Mammary epithelial cell (primary cell): Measurements from ENCODE around the gene TNPO2.

Experiments used
- CTCF ChIP-seq, 2 donors: IDR thresholded peaks in 1 of 2; conservative IDR thresholded peaks in 1 of 2; 2 replicates each; pipeline ENCODE4 v1.5.1; 2011 to 2012; ENCODE audit warnings: inconsistent platforms in 2 of 2, low read length in 2 of 2, mild to moderate bottlenecking in 2 of 2, control low read depth in 1 of 2, low read depth in 1 of 2; ENCODE audit not compliant: insufficient read depth in 1 of 2; ENCODE audit errors: extremely low read depth in 1 of 2
- EZH2 ChIP-seq: IDR thresholded peaks from 2 replicates; pipeline ENCODE4 v1.6.1; 2012; ENCODE audit warnings: low read length, inconsistent platforms, borderline replicate concordance

DNA sequence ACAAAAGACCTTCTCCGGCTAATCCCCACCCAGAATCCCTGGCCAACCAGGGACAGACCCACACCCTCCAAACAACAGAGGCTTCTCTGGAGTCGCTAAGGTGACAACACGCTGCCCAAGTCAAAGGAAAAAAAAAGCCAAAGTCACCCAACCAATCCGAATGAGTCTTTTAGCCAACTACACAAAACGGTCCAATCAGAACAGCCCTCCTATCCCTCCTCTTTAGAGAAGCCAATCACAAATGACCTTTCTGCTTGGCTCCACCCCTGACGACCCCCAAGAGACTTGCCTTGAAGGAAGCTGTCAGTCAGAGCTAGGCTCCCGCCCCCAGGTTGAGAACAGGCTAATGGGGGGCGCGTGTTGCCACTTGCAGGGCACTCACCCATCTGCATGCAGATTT, 20.7 kb downstream of the TNPO2 start:
- TF ChIP-seq CTCF (conservative IDR thresholded peaks at IDR 0.05 in 1 of 2, IDR thresholded peaks at IDR 0.05 in 1 of 2; ENCODE audit: extremely low read depth in 1 of 2, insufficient read depth in 1 of 2, low read depth in 1 of 2, low read length in 2 of 2) (no peak), EZH2 (no peak)
